ENCODE results near the gene ARMCX1. TPM values are rescaled to one million over a fixed set of nuclear protein-coding genes. Genes with fewer than 3 reads are reported as not detected.
"Not testable (repeated sequence)": the region's sequence is repeated elsewhere in the genome, so short reads cannot be mapped to it uniquely, and the experiment has no call there.

Gene ARMCX1
- 34.4 and 38.9 TPM in 2 replicates for total RNA-seq (2014; rRNA removed; shearing (Covaris generic))

DNA sequence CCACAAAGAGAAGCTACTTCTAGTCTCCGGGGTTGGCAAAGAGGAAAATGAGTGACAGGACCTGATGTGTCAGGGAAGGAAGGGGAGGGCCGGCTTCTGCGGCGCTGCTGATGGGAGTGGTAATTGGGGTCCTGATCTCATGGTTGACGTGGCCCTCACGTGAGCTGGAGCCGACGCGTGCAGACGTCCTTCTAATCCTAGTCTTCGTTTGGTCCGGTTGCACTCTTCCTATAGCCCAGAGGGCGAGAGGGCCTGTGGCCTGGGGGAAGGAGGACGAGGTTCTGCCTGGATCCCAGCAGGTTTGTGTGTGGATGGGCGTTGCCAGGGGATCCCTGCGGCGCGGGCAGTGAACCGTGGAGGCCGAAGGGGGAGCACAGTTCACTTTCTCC, at the start of gene ARMCX1:
Gene ARMCX1, plus strand, starts transcription at position 186 of the 389 bp plus-strand sequence. CDS start 2,384 bp downstream, outside the sequence.
- peak; percentile 84 for DNase-seq (ENCODE audit: low read depth)

DNA sequence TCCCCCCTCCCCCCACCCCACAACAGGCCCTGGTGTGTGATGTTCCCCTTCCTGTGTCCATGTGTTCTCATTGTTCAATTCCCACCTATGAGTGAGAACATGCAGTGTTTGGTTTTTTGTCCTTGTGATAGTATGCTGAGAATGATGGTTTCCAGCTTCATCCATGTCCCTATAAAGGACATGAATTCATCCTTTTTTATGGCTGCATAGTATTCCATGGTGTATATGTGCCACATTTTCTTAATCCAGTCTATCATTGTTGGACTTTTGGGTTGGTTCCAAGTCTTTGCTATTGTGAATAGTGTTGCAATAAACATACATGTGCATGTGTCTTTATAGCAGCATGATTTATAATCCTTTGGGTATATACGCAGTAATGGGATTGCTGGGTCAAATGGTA, 47.4 kb upstream of the ARMCX1 start:
- DNase-seq (ENCODE audit: low read depth), result not testable (repeated sequence)

DNA sequence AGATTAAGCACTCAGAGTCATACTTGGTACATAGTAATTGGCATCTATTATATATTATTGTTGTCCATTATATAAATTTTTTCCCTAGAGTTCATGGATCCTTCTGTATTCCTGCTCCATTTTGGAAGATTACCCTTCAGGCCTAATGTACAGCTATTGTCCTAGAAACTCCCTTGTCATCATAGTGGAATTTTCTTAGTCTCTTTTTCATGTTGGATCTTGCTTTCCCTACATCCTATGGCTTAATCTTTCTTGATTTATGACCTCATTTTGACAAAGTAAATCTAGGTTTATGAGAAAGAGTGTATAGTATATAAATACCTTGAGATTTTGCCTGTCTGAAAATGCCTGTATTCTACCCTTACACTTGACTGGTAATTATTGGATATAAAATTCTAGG, 43.0 kb upstream of the ARMCX1 start:
- no peak for DNase-seq (ENCODE audit: low read depth)

DNA sequence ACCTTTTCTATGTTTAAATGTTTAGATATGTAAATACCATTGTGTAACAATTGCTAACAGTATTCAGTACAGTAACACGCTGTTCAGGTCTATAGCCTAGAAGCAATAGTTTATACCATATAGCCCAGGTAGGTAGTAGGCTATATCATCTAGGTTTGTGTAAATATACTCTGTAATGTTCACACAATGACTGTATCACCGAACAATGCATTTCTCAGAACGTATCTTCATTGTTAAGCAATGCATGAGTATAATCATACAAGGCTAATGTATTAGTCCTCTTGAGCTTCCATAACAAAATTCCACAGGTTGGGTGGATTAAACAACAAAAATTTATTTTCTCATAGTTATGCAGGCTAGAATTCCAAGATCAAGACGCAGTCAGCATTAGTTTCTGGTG, 42.4 kb upstream of the ARMCX1 start:
- DNase-seq (ENCODE audit: low read depth), result no peak

DNA sequence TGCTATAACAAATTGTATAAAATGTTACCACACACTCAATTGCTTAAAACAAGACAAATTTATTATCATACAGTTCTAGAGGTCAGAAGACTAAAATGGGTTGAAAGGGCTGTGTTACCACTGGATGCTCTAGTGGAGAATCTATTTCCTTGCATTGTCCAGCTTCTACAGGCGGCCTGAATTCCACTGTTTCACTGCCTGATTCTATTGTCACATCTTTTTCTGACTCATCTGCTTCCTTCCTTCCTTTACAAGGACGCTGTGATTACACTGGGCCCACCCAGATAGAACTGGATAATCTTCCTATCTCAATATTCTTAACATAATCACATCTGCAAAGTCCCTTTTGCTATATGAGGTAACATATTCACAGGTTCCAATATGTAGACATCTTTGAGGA, 19.4 kb upstream of the ARMCX1 start:
- no peak for DNase-seq (ENCODE audit: low read depth)

DNA sequence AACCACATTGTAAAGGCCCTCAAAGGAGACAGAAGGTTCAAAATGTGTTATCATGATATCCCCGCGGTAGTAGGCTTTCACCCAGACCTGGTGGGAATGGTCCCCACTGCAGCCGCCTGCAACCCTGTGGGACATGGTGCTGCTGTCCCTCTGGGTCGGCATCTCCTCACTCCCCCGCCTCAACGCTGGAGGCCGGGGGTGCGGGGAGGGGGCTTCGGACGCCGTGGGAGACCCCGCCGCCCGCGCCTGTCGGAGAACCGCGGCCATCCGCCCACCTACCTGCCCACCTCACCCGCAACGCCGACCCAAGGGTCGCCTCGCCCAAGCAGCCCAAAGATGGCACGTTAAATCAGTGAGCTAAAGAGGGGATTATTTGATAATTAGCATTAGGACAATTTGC, 11.2 kb upstream of the ARMCX1 start:
- no peak for DNase-seq (ENCODE audit: low read depth)

DNA sequence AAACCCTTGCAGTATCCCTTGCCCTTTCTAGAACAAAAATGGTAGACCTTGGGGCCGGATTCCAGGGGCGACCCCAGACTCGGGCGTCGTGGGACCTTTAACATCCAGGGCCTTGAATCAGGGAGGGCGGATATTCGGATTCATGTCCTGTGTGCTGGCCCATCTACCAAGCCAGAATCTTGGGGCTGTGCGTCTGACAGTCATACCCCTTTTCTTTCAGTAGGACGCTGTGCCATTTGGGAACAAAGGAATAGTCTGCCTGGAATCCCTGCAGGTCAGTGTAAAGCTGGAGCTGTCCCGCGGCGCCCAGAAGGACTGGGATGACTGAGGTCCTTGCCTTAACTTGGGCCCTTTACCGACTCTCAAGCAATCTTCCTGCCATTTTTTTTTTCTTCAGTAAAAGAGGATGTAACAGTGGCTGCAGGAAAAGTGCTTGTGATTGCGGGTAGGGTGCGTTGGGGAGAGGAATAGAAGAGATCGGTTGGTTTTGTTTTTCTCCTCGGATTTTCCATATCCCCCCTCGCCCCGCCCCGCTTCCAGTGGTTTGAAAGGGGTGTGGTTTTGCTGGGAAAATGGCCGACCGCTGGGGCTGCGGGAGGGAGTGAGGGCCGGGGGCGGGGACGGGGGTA, 518 bp downstream of the ARMCX1 start:
- DNase-seq (ENCODE audit: low read depth), result peak; percentile 51

DNA sequence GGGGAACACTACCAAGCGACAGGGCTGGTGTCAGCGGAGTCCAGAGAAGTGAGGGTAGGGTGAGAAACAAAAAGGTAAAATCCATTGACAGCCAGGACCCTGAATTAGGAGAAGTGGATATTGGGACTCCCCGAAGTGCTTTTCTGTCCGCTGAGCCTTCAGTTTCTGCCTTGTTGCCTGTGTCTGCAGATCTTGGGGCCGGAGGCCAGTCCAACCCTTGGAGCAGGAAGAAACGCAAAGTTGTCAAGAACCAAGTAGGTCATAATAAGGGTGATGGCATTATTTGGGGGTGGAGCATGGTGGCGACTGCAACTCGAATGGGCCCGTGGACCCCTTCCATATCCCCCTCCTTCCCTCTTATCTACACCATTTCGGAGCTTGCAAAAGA, 1.0 kb downstream of the ARMCX1 start:
- no peak for DNase-seq (ENCODE audit: low read depth)

DNA sequence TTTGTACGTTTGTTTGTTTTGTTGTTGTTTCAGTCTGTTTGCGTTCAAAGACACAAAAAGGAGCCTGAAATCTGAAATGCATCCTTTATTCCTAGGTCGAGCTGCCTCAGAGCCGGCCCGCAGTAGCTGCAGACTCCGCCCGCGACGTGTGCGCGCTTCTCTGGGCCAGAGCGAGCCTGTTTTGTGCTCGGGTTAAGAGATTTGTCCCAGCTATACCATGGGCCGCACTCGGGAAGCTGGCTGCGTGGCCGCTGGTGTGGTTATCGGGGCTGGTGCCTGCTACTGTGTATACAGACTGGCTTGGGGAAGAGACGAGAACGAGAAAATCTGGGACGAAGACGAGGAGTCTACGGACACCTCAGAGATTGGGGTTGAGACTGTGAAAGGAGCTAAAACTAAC, 2.4 kb downstream of the ARMCX1 start:
- no peak for DNase-seq (ENCODE audit: low read depth)

DNA sequence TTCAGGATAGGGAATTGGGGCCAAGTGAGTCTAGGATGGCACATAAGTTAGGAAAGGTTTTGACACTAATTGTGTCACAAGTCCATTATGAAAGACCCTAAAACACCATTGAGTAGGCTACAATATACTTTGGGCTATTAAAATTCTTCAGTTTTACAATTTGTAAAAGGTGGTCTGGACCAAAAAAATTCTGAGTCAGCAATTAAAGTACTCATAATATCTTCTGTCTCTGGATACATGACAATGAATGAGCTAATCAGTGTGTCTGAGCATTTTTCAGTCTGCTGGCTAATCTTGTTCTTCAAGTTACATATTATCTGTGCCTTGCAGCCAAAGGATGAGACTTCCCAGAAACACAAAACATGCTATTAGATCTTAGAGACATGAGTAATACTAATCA, 14.3 kb downstream of the ARMCX1 start:
- no peak for DNase-seq (ENCODE audit: low read depth)

DNA sequence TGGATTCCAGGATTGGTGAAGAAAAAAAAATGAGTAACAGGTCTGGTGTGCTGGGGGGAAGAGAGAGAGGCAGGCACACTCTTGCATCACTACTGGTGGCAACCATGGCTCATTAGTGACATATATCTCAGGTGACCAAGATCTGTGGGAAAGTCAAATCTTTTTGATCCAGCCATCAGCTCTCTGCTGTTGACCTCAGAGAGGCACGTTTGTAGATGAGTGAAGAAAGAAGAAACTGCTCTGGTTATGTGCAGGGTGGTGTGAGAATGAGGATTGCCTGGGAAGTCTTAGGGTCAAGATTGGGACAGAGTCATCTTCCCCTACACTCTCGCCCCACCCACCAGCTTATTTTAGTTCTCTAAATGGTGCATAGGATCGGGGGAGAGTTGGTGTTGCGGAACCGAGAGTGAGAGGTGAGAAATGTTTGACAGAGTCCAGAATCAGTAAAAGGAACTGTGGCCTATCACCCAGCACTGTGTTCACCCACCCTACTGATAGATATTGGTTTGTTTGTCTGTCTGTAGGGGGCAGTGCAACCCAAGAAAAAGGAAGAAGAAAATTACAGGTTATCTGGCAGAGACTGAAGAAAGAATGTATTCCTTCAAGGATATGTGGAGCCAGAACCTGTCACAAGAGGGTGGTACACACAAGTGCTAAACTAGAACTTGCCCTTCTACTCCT, 45.5 kb downstream of the ARMCX1 start:
- peak; percentile 76 for DNase-seq (ENCODE audit: low read depth)

DNA sequence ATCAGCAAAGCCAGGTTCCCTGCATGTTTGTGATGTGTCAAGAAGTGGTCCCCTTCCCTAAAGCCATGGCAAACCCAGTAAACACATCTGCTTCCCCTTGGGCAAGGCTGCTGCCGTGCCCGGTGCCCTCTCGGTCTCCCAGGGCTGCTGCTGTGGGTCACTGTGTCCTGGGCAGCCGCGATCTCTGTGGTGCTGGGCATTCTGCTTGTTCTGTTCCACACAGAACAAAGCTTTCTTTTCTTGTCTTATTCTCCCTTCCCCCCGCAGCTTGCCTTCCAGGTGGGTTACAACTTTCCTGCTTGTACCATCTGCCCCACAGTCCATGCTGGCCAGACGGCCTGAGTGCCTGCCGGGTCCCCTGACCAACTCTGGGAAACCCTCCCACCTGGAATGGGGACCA, 49.2 kb downstream of the ARMCX1 start:
- not testable (repeated sequence) for DNase-seq (ENCODE audit: low read depth)

DNA sequence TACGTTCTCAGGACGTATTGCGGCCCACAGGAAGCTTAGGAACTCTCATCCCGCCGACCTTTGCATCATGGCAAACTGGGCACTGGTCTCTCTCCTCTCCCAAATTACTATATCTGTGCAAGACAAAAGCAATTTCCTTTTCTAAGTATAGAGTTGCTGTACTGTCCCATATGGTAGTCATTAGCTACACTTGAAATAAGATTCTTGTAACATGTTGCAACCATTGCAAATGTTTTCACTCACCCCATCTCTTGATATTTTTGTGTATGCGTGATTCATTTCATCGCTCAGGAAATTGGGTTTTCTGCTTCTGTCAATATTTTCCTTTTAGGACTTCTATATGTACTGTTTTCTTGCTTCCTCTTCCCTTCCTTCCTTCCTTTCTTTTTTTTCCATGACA, 51.7 kb downstream of the ARMCX1 start:
- DNase-seq (ENCODE audit: low read depth), result no peak

Other genes starting within 250 kb of the ARMCX1 start
- gene TIMM8A, start 201.8 kb upstream of the ARMCX1 start, total RNA-seq (2014; rRNA removed; shearing (Covaris generic)), result 9.4 and 9.6 TPM in 2 replicates
- 0.05 TPM in 1 of 2 replicates, not detected in the other for gene BTK, start 164.4 kb upstream of the ARMCX1 start, total RNA-seq (2014; rRNA removed; shearing (Covaris generic))
- gene RPL36A, start 159.5 kb upstream of the ARMCX1 start, total RNA-seq (2014; rRNA removed; shearing (Covaris generic)), result 1,377 and 1,626 TPM in 2 replicates
- gene GLA, start 142.6 kb upstream of the ARMCX1 start, total RNA-seq (2014; rRNA removed; shearing (Covaris generic)), result 130 and 154 TPM in 2 replicates
- 56.0 and 82.5 TPM in 2 replicates for gene HNRNPH2, start 142.3 kb upstream of the ARMCX1 start, total RNA-seq (2014; rRNA removed; shearing (Covaris generic))
- gene ARMCX4, start 65.1 kb upstream of the ARMCX1 start, total RNA-seq (2014; rRNA removed; shearing (Covaris generic)), result 0.25 and 1.2 TPM in 2 replicates
- 71.8 and 89.8 TPM in 2 replicates for gene ARMCX6, start 67.5 kb downstream of the ARMCX1 start, total RNA-seq (2014; rRNA removed; shearing (Covaris generic))
- 49.3 and 78.8 TPM in 2 replicates for gene ARMCX3, start 72.6 kb downstream of the ARMCX1 start, total RNA-seq (2014; rRNA removed; shearing (Covaris generic))
- gene ARMCX2, start 109.3 kb downstream of the ARMCX1 start, total RNA-seq (2014; rRNA removed; shearing (Covaris generic)), result 28.9 and 44.5 TPM in 2 replicates